Posterior cingulate gyrus (tissue), 11 donors: ENCODE data around the gene NOS3.
"Not testable (repeated sequence)": the region's sequence is repeated elsewhere in the genome, so short reads cannot be mapped to it uniquely, and the experiment has no call there.

Experiments
- DNase-seq, 10 donors: peaks; one replicate each; pipeline versions ENCODE4 v3.0.0 to v3.0.0-alpha.2; 2020 to 2021; ENCODE audit warnings: mixed read lengths in 3 of 10
- intact Hi-C: fragments of 100-400 bp; cut with DNase I; formaldehyde crosslinking; loops from one replicate; pipeline ENCODE4 v1.15.1; 2023

Gene NOS3

DNA sequence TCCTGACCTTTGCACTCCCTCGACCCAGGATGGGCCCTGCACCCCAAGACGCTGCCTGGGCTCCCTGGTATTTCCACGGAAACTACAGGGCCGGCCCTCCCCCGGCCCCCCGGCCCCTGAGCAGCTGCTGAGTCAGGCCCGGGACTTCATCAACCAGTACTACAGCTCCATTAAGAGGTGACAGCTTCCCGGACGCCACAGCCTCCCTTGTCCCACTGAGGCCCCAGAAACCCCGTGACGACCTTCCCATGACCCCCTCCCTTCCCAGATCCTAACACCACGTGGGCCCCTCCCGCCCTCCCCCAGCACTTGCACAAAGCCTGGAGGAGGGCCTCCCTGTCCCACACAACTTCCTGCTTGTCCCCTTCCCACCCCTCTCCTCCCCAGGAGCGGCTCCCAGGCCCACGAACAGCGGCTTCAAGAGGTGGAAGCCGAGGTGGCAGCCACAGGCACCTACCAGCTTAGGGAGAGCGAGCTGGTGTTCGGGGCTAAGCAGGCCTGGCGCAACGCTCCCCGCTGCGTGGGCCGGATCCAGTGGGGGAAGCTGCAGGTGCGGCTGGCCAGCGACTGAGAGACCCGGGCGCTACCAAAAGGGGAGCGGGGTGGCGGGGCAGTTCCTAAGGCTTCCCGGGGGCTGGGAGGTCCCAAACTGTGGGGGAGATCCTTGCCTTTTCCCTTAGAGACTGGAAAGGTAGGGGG lies 5.7 kb downstream of the NOS3 start:
- no peak for DNase-seq

DNA sequence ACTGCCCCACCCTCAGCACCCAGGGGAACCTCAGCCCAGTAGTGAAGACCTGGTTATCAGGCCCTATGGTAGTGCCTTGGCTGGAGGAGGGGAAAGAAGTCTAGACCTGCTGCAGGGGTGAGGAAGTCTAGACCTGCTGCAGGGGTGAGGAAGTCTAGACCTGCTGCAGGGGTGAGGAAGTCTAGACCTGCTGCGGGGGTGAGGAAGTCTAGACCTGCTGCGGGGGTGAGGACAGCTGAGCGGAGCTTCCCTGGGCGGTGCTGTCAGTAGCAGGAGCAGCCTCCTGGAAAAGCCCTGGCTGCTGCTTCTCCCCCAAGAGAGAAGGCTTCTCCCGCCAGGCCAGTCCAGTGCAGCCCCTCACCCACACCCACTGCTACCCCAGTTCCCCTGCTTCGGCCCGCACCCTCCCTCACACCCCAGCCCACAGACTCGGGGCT lies 6.3 kb downstream of the NOS3 start:
- no peak for DNase-seq
- intact Hi-C loops, result no loop called here

More for the DNA sequence above, 5.7 kb downstream of the NOS3 start:
- intact Hi-C loops, result no loop called here

DNA sequence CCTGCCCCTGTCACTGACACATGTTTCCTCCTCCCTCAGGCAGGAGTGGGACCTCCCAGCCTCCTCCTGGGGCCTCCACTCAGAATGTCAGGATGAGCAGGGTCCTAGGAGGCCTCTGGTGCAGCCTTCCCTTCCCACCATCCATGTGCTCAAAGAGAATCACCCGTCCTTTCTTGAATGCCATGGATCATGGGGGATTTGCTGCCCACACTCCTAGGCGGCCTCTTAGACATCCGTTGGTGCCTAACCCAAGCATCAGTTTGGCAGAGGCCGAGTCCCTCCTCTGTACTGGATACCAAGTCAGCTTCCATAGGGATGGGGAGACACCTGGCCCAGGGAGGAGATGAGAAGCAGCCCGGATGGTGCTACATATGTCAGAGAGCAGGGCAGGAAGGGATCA lies 7.0 kb downstream of the NOS3 start:
- intact Hi-C loops, result no loop called here
- DNase-seq, result peak in 1 of 10 donors; percentile 57

DNA sequence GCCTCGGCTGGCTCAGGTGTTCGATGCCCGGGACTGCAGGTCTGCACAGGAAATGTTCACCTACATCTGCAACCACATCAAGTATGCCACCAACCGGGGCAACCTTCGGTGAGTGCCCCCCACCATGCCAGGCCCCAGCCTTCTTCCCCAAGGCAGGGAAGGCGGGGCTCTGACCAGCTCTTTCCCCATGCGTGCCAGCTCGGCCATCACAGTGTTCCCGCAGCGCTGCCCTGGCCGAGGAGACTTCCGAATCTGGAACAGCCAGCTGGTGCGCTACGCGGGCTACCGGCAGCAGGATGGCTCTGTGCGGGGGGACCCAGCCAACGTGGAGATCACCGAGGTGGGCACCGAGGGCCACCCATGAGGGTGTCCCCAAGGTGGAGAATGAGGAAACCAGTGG lies 7.5 kb downstream of the NOS3 start:
- intact Hi-C loops, result no loop called here
- DNase-seq, result peak in 1 of 10 donors; percentile 74

DNA sequence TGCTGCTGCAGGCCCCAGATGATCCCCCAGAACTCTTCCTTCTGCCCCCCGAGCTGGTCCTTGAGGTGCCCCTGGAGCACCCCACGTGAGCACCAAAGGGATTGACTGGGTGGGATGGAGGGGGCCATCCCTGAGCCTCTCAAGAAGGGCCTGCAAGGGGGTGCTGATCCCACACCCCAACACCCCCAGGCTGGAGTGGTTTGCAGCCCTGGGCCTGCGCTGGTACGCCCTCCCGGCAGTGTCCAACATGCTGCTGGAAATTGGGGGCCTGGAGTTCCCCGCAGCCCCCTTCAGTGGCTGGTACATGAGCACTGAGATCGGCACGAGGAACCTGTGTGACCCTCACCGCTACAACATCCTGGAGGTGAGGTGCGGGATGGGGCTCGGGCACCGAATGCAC lies 8.2 kb downstream of the NOS3 start:
- intact Hi-C loops, result no loop called here
- peak in 1 of 10 donors; percentile 62 for DNase-seq

DNA sequence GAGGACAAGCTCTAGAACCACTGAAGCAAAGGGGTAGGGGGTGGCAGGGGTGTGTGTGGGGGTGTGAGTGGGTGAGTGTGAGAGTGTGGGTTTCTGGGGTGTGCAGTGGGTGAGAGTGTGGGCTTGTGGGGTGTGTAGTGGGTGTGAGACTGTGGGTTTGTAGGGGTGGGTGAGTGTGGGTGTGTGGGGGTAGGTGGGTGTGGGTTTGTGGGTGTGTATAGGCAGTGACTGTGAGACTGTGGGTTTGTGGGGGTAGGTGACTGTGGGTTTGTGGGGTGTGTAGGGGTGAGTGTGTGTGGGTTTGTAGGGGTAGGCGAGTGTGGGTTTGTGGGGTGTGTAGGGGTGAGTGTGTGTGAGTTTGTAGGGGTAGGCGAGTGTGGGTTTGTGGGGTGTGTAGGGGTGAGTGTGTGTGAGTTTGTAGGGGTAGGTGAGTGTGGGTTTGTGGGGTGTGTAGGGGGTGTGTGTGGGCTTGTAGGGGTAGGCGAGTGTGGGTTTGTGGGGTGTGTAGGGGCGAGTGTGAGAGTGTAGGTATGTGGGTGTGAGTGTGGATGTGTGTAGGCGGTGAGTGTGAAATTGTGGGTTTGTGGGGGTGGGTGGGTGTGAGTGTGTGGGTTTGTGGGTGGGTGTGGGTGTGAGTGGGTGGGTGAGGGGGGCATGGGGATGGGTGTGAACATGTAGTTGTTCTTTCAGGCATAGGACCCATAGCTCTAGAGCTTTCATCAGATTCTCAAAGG lies 8.8 kb downstream of the NOS3 start:
- intact Hi-C loops, result no loop called here
- no peak for DNase-seq

DNA sequence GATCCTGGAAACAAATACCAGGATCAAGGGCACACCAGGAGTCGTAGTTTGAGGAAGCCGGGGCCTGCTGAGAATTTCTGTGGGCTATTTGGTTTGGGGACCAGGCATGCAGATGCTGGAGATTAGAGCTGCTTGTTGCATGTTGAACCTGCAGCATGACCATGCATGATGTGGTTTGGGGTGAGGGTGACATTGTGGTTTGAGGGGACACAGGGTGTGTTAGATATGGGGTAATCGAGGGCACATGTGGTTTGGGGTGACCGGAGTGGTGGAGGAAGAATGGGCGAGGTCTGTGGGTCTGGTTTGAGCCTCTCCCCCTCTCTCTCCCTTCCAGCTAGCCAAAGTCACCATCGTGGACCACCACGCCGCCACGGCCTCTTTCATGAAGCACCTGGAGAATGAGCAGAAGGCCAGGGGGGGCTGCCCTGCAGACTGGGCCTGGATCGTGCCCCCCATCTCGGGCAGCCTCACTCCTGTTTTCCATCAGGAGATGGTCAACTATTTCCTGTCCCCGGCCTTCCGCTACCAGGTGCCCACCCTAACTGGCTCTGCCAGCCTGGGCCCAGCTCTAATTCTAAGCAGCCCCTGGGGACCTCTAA lies 10.2 kb downstream of the NOS3 start:
- DNase-seq, result peak in 1 of 10 donors; percentile 62
- intact Hi-C loops, result no loop called here

DNA sequence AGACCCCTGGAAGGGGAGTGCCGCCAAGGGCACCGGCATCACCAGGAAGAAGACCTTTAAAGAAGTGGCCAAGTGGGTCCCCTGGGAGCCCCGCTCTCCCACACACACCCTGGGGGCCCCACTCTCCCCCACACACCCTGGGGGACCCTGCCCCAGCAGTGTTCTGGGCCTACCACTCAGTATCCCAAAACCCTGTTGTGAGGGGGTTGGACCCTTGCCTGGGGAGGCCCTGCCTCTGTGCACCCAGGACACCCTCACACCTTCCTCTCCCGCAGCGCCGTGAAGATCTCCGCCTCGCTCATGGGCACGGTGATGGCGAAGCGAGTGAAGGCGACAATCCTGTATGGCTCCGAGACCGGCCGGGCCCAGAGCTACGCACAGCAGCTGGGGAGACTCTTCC lies 10.7 kb downstream of the NOS3 start:
- peak in 1 of 10 donors; percentile 51 for DNase-seq
- intact Hi-C loops, result no loop called here

DNA sequence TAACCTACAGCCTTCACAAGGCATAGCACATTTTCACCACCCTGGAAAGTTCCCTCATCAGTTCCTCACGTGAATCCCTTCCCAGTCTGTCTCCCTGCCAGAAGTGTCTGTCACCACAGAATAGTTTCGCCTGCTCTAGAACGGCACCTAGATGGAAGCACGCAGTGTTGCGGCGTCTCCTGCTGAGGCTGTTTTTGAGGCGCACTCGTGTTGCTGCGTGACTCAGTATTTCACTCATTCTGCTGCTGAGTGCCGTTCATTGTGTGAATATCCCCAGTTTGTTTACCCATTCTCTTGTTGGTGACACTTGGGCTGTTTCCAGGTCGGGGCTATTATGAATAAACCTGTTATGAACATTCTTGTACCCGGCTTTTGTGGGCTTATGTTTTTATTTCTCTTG lies 12.8 kb downstream of the NOS3 start:
- intact Hi-C loops, result no loop called here
- no peak for DNase-seq

DNA sequence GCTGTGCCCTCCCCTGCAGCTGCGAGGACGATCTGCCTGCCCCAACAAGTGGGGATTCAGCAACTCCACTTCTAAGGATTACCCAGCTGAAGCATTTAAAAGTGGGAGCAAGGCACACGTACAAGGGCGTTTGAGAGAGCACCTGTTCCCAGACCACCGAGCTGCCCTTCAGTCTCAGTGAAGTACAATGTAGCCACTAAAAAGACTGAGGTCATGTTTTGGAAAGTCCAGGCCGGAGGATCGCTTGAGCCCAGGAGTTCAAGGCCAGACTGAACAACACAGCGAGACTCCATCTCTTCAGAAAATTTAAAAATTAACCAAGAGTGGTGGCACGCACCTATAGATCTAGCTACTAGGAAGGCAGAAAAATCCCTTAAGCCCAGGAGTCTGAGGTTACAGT lies 14.7 kb downstream of the NOS3 start:
- intact Hi-C loops, result no loop called here

DNA sequence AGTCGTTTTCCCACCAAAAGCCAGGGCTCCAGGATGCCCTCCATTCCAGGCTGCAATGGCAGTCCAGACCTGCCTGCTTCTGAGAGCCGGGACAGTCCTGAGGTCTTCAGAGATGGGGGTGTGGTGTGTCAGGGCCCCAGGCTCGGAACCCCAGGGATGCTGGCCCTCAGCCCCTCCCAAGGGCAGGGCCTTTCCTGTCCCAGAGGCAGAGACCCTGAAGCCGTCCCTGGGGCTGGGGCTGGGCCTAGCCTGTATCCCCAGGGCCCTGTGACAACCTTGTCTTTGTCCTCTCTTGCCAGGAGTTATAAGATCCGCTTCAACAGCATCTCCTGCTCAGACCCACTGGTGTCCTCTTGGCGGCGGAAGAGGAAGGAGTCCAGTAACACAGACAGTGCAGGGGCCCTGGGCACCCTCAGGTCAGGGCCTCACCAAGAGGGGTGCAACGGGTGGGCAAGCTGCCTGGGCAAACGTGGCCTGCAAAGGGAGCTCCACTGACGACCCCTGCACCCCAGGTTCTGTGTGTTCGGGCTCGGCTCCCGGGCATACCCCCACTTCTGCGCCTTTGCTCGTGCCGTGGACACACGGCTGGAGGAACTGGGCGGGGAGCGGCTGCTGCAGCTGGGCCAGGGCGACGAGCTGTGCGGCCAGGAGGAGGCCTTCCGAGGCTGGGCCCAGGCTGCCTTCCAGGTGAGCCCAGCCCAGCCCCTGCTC lies 15.9 kb downstream of the NOS3 start:
- DNase-seq, result peak in 2 of 10 donors; percentile 64 to 79
- intact Hi-C loops, result no loop called here

More for the DNA sequence above, 14.7 kb downstream of the NOS3 start:
- DNase-seq, result no peak

DNA sequence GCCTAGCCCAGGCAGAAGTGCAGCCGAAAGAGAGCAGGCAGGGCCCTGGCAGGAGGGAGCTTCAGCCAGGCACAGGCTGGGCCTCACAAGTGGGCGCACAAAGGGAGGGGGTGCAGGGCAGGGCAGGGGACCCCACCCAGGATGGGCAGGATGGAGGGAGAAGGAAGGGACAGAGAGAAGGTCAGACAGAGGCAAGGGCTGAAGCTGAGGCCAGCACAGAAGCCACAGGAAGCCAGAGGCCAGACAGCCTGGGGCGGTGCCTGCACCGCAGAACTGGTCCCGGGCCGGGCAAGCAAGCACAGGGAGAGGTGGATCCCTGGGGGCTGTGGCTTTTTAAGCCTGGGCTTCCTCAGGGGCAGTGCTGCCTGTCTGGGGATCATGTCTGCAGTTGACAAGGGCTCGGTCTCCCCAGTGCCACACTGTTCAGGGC lies 16.7 kb downstream of the NOS3 start:
- peak in 1 of 10 donors; percentile 84 for DNase-seq
- intact Hi-C loops, result no loop called here

DNA sequence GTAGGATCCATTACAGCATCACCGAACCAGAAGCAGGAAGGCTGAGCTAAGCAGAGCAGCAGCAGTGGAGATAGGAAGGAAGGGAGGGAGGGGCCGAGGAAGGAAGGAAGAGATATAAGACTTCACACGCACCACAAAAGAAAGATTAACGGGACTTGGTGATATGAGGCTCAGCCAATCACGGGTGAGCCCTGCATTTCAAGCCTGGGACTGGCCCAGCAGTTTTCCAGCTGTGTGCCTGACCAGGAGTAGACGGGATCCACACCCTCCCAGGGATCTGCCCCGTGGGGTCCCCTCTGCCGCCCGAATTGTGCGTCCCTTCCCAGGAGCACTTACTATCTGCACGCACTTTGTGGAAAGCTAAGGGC lies 17.3 kb downstream of the NOS3 start:
- intact Hi-C loops, result no loop called here
- DNase-seq, result no peak

DNA sequence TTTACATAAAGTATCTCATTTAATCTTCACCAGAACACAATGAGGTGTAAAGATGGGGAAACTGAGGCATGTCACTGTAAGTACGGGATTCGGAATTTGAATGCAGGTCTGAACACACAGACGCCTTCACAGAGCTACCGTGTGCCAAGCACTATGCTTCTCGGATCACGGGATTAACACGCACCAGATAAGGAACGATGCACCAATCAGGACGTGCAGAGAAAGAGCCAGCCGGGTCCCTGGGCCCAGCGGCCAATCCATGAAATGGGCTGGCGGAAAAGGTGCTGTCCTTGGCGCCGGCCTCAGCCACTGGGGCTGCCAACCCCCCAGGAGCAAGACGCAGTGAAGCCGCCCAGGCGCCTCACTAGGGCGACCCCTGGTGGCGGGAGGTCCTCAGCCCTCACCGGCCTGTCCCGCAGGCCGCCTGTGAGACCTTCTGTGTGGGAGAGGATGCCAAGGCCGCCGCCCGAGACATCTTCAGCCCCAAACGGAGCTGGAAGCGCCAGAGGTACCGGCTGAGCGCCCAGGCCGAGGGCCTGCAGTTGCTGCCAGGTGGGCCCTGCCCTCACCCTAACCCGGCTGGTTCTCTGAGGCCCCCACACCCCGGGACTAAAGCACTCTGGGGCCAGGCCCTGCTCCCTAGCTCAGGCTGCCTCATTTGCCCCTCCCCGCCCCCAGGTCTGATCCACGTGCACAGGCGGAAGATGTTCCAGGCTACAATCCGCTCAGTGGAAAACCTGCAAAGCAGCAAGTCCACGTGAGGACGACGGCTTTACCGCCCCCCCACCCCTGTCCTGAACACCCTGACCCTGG lies 17.9 kb downstream of the NOS3 start:
- peak in 7 of 10 donors; percentile 37 to 93 (median 57) for DNase-seq
- intact Hi-C loops, result no loop called here

DNA sequence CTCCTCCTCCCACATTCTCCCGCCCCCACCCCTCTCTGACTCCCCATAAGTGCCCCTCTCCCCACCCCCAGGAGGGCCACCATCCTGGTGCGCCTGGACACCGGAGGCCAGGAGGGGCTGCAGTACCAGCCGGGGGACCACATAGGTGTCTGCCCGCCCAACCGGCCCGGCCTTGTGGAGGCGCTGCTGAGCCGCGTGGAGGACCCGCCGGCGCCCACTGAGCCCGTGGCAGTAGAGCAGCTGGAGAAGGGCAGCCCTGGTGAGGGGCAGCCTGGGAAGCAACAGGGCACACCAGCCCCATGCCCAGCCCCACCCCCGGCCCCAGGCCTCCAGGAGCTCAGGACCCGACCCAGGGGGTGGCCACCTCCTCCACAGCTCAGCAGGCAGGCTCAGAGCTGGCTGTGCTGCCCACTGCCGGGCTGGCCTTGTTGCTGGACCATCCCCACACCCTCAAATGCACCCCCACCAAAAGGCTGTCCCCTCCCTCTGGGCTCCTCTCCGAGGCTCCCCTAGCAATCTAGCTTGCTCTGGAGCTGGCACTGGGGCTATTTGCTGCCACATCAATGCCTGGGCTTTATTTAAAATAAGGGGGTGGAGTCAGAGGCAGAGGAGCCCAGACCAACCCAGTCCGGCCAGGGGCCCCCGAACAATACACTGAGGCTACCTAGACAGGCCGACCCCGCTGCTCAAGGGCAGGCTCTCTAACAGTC lies 18.7 kb downstream of the NOS3 start:
- intact Hi-C loops, result no loop called here
- DNase-seq, result no peak

DNA sequence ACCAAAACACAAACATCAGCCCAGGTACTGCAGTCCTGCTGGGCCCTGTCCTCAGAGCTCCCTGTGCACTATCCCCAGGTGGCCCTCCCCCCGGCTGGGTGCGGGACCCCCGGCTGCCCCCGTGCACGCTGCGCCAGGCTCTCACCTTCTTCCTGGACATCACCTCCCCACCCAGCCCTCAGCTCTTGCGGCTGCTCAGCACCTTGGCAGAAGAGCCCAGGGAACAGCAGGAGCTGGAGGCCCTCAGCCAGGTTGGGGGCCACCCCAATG lies 19.2 kb downstream of the NOS3 start:
- no peak for DNase-seq
- intact Hi-C loops, result no loop called here

DNA sequence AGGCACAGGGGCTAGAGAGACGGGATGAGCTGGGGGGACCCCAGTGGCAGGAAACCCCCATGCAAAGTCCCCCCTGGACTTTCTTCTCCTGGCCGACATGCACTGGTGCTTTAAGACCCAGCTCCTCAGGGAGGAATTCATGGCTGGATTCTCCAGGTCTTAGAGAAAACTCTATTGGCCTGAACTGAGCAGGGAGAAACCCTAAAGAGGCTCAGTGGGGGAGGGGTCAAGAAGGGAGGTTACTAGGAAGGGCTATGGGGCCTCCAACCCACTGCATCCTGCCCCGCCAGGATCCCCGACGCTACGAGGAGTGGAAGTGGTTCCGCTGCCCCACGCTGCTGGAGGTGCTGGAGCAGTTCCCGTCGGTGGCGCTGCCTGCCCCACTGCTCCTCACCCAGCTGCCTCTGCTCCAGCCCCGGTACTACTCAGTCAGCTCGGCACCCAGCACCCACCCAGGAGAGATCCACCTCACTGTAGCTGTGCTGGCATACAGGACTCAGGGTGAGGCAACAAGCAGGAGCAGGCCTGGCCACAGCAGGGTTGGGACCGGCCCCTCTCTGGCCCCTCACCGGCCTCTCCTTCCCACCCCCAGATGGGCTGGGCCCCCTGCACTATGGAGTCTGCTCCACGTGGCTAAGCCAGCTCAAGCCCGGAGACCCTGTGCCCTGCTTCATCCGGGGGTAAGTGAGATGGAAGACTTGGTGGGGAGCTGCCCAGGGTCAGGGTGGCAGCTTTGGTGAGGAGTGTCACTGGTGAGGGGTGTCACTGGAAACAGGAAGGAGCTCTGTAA lies 19.7 kb downstream of the NOS3 start:
- intact Hi-C loops, result no loop called here

DNA sequence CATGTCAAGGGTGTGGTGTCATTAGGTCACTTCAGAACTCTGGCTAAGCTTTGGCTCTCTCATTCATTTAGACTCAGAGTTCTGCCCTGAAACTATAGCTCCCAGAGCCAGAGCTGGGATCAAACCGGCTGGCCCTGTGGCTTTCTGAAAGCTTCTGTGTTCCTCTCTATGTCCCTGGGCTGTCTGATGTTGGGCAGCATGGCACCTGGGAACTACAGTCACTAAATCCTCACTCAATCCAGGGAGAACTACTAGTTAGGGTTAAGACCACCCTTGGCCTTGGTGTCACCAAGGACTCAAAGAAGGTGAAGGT lies 20.2 kb downstream of the NOS3 start:
- DNase-seq, result no peak
- intact Hi-C loops, result no loop called here

More for the DNA sequence above, 19.7 kb downstream of the NOS3 start:
- DNase-seq, result peak in 1 of 10 donors; percentile 72

DNA sequence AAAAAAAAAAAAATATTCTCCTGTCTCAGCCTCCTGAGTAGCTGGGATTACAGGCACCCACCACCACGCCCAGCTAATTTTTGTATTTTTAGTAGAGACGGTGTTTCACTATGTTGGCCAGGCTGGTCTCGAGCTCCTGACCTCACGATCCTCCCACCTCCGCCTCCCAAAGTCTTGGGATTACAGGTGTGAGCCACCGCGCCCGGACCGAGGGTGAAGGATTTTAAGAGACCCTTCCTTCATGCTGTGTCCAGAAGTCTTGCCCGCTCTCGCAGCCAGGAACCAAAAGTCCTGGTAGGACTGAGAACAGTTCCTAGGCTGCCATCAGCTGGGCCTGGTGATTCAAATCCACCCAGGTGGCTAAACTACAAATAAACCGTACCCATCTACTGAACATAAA lies 20.8 kb downstream of the NOS3 start:
- intact Hi-C loops, DNase-seq: not testable (repeated sequence)
